GM21825 (cell line): ENCODE data around the gene RFX1.

Experiments
- ATAC-seq: cut with Tn5 transposase; IDR thresholded peaks from one replicate; pipeline ENCODE4 v1.9.1; 2021; ENCODE audit warnings: mild to moderate bottlenecking, moderate library complexity; ENCODE audit not compliant: unreplicated experiment

The RFX1 gene

GRCh38 chr19:13914777-13915176 is 91.3 kb downstream of the RFX1 start:
- no peak for ATAC-seq

- no peak for ATAC-seq
Observed at GRCh38 chr19:13913352-13913751, 92.8 kb downstream of the RFX1 start.
